ENCODE results near the gene PARP9.

Gene PARP9

DNA sequence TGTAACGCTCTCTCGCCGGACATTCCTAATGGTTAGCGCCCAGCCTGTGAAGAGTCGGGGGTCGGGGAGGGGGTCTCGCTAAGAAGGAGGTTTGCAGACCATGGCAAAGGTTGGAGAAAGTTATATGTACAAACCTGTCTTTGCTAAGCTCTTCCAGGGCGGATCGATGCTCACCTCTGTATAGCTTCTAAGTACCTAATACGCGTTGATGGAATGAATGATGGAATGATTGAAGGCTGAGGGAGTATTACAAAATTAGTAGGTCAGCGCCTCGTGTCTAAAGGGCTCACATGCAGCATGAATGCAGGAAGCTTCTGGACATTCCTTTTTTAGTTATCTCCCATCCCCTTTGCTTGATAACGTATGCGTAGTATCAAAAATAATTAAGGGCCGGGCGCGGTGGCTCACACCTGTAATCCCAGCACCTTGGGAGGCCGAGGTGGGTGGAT, 49.1 kb downstream of the PARP9 start:
- Histone ChIP-seq H3K36me3 (ENCODE audit: control insufficient read depth, insufficient read depth, low read length) (no peaks in the 10 kb centered on the region), H3K79me1 (ENCODE audit: low read length) (no peaks in the 10 kb centered on the region), H3K4me2 (ENCODE audit: low read length) (peak overlapping the region; percentile 58), H3K56ac (ENCODE audit: low read length) (peak overlapping the region; percentile 71), H3K9ac (ENCODE audit: low read length) (no peak overlapping the region), H4K8ac (ENCODE audit: low read depth, low read length) (no peak overlapping the region), H3K23ac (ENCODE audit: low read length) (no peak overlapping the region), H3K4me3 (ENCODE audit: low read length) (no peak overlapping the region), H3K27ac (ENCODE audit: low read depth, low read length) (no peak overlapping the region), H2AK5ac (ENCODE audit: low read length) (no peak overlapping the region), H2BK15ac (replicated peaks; ENCODE audit: low read depth) (no peak overlapping the region), H3K27me3 (ENCODE audit: insufficient read depth, low read length, poor library complexity) (no peaks in the 10 kb centered on the region), H4K5ac (ENCODE audit: low read length) (peak overlapping the region; percentile 33), H2BK5ac (ENCODE audit: low read length) (no peak overlapping the region), H3K4me1 (ENCODE audit: control insufficient read depth, low read depth, low read length) (no peaks in the 10 kb centered on the region), H3K79me2 (ENCODE audit: control insufficient read depth, insufficient read depth, low read length) (peaks cover 31% of the 10 kb centered on the region), H3K4ac (ENCODE audit: low read depth, low read length) (no peak overlapping the region), H3K18ac (ENCODE audit: low read length) (no peak overlapping the region), H2BK120ac (ENCODE audit: low read depth, low read length) (no peak overlapping the region)
- no peak for DNase-seq
- no CpG with 5 or more reads among the region's 19 CpGs for WGBS (ENCODE audit: extremely low coverage, insufficient coverage, low lambda C conversion rate)

DNA sequence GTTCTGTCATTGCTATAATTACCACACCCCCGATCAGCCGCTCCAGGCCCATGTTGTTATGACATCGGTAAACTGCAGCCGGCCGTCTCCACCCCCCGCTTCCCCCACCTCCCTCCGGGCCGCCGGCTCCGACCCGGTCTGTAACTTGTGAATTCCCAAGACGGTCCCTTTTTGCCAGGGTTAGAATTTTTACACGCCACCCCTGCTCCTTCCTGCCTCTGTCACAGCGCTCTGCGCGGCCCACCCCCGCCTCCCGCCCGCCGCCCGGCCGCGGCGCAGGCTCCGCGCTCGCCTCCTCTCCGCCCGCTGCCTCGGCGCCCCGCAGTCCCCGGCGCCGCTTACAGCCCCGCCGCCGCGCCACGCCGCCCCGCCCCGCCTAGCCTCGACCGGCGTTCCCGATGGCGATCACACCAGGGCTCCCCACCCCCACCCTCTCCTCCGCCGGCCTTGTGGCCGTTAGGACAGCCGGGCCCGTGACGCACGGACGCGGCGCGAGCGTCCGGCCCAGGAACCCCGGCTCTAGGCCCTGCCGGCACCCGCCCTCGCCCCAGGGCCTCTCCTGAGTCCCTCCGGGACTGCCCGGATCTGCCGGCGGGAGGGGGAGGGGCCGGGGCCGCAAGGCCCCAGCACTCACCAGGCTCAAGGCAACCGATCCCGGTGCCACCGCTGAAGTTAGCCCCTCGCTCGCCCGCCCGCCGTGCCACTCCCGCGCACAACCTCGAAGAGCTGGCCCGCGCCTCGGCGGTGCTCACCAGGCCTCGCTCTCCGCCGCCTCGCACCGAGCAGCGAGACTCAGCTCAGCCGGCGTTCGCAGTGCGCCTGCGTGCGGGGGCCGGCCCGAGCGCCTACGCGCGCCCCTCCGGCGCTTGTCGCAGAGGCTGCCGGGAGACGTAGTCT, 49.7 kb downstream of the PARP9 start, which contains the start of gene KPNA1:
Gene KPNA1, minus strand, starts transcription at position 817 of the 897 bp plus-strand sequence. CDS start 18,374 bp downstream, outside the sequence.
- H3K4me1 ChIP-seq (ENCODE audit: control insufficient read depth, low read depth, low read length), result no peaks in the 10 kb centered on the region
- no peak within 1 kb of the TSS for H3K23ac ChIP-seq (ENCODE audit: low read length)
- no peaks in the 10 kb centered on the region for H3K27me3 ChIP-seq (ENCODE audit: insufficient read depth, low read length, poor library complexity)
- peak within 1 kb of the TSS; percentile 99 for H3K27ac ChIP-seq (ENCODE audit: low read depth, low read length)
- peak within 1 kb of the TSS; percentile 39 for H3K4ac ChIP-seq (ENCODE audit: low read depth, low read length)
- peak within 1 kb of the TSS; percentile 90 for H2BK5ac ChIP-seq (ENCODE audit: low read length)
- no peak within 1 kb of the TSS for H2BK120ac ChIP-seq (ENCODE audit: low read depth, low read length)
- H3K18ac ChIP-seq (ENCODE audit: low read length), result peak within 1 kb of the TSS; percentile 97
- WGBS (ENCODE audit: extremely low coverage, insufficient coverage, low lambda C conversion rate), result no CpG with 5 or more reads among the region's 109 CpGs
- peaks cover 38% of the 10 kb centered on the region for H3K79me2 ChIP-seq (ENCODE audit: control insufficient read depth, insufficient read depth, low read length)
- peak within 1 kb of the TSS; percentile 94 for H3K4me3 ChIP-seq (ENCODE audit: low read length)
- no peaks in the 10 kb centered on the region for H3K36me3 ChIP-seq (ENCODE audit: control insufficient read depth, insufficient read depth, low read length)
- H3K9ac ChIP-seq (ENCODE audit: low read length), result peak within 1 kb of the TSS; percentile 93
- peak; percentile 93 for DNase-seq
- peak within 1 kb of the TSS; percentile 96 for H3K56ac ChIP-seq (ENCODE audit: low read length)
- no peaks in the 10 kb centered on the region for H3K79me1 ChIP-seq (ENCODE audit: low read length)
- H4K8ac ChIP-seq (ENCODE audit: low read depth, low read length), result no peak within 1 kb of the TSS
- H3K4me2 ChIP-seq (ENCODE audit: low read length), result peak within 1 kb of the TSS; percentile 58
- no peak within 1 kb of the TSS for H2BK15ac ChIP-seq (replicated peaks; ENCODE audit: low read depth)
- H4K5ac ChIP-seq (ENCODE audit: low read length), result peak within 1 kb of the TSS; percentile 33
- no peak within 1 kb of the TSS for H2AK5ac ChIP-seq (ENCODE audit: low read length)

DNA sequence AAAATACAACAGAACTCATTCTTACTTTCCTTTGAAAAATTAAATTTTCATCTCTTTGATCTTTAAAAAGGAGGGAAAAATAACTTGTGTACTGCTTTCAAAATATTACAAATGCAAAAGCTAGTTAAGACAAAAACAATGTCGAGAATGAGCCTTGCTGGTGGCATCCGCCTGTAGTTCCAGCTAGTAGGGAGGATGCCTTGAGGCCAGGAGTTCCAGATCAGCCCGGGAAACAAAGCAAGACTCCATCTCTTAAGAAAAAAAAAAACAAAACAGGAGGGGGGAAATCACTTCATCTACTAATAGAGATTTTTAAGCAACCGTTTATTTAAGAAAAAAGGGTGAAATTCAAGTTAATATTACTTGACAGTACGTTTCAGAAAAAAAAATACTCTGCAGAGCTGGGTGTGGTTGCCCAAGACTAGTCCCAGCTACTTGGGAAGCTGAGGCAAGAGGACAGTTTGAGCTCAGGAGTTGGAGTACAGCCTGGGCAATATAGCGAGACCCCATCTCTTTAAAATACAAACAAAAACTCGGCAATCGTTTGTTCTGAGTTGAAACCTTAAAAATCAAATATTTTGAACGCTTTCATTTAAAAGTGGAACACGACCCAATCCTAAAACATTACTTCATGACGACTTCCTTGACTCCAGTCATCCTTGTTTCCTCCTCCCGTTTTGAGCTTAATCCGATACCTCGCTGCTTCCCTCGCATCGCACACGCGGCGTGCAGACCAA, 50.5 kb downstream of the PARP9 start:
- H2BK5ac ChIP-seq (ENCODE audit: low read length), result no peak overlapping the region
- H3K23ac ChIP-seq (ENCODE audit: low read length), result peak overlapping the region; percentile 35
- H4K5ac ChIP-seq (ENCODE audit: low read length), result no peak overlapping the region
- H3K79me1 ChIP-seq (ENCODE audit: low read length), result no peaks in the 10 kb centered on the region
- no peak overlapping the region for H2BK15ac ChIP-seq (replicated peaks; ENCODE audit: low read depth)
- peak overlapping the region; percentile 99 for H3K27ac ChIP-seq (ENCODE audit: low read depth, low read length)
- H3K79me2 ChIP-seq (ENCODE audit: control insufficient read depth, insufficient read depth, low read length), result peaks cover 45% of the 10 kb centered on the region
- H3K27me3 ChIP-seq (ENCODE audit: insufficient read depth, low read length, poor library complexity), result no peaks in the 10 kb centered on the region
- H3K18ac ChIP-seq (ENCODE audit: low read length), result peak overlapping the region; percentile 97
- no peaks in the 10 kb centered on the region for H3K36me3 ChIP-seq (ENCODE audit: control insufficient read depth, insufficient read depth, low read length)
- DNase-seq, result peak; percentile 72
- no peak overlapping the region for H3K4ac ChIP-seq (ENCODE audit: low read depth, low read length)
- peak overlapping the region; percentile 55 for H3K4me2 ChIP-seq (ENCODE audit: low read length)
- peak overlapping the region; percentile 93 for H3K9ac ChIP-seq (ENCODE audit: low read length)
- no peak overlapping the region for H2BK120ac ChIP-seq (ENCODE audit: low read depth, low read length)
- WGBS (ENCODE audit: extremely low coverage, insufficient coverage, low lambda C conversion rate), result no CpG with 5 or more reads among the region's 19 CpGs
- peak overlapping the region; percentile 94 for H3K4me3 ChIP-seq (ENCODE audit: low read length)
- no peak overlapping the region for H4K8ac ChIP-seq (ENCODE audit: low read depth, low read length)
- H2AK5ac ChIP-seq (ENCODE audit: low read length), result no peak overlapping the region
- H3K56ac ChIP-seq (ENCODE audit: low read length), result peak overlapping the region; percentile 96
- H3K4me1 ChIP-seq (ENCODE audit: control insufficient read depth, low read depth, low read length), result no peaks in the 10 kb centered on the region

DNA sequence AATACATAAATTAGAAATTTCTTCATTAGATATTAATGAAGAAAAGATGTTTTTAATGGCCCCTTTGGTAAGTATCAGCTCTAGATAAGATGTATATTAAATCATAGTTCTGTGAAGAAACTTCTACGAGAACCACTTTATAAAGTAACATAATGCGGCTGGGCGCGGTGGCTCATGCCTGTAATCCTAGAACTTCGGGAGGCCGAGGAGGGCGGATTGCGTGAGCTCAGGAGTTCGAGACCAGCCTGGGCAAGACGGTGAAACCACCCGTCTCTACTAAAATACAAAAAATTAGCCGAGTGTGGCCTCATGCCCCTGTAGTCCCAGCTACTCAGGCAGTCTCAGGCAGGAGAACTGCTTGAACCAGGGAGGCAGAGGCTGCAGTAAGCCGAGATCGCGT, 51.8 kb downstream of the PARP9 start:
- H3K56ac ChIP-seq (ENCODE audit: low read length), result no peak overlapping the region
- no peak overlapping the region for H3K27ac ChIP-seq (ENCODE audit: low read depth, low read length)
- H3K79me1 ChIP-seq (ENCODE audit: low read length), result peaks cover 2% of the 10 kb centered on the region
- H4K8ac ChIP-seq (ENCODE audit: low read depth, low read length), result no peak overlapping the region
- no CpG with 5 or more reads among the region's 15 CpGs for WGBS (ENCODE audit: extremely low coverage, insufficient coverage, low lambda C conversion rate)
- H3K18ac ChIP-seq (ENCODE audit: low read length), result no peak overlapping the region
- DNase-seq, result no peak
- peaks cover 51% of the 10 kb centered on the region for H3K79me2 ChIP-seq (ENCODE audit: control insufficient read depth, insufficient read depth, low read length)
- no peak overlapping the region for H2BK120ac ChIP-seq (ENCODE audit: low read depth, low read length)
- H3K4me2 ChIP-seq (ENCODE audit: low read length), result no peak overlapping the region
- no peak overlapping the region for H2BK15ac ChIP-seq (replicated peaks; ENCODE audit: low read depth)
- no peak overlapping the region for H4K5ac ChIP-seq (ENCODE audit: low read length)
- H2BK5ac ChIP-seq (ENCODE audit: low read length), result no peak overlapping the region
- no peaks in the 10 kb centered on the region for H3K4me1 ChIP-seq (ENCODE audit: control insufficient read depth, low read depth, low read length)
- H3K23ac ChIP-seq (ENCODE audit: low read length), result no peak overlapping the region
- H3K9ac ChIP-seq (ENCODE audit: low read length), result peak overlapping the region; percentile 4
- H3K4ac ChIP-seq (ENCODE audit: low read depth, low read length), result no peak overlapping the region
- no peak overlapping the region for H2AK5ac ChIP-seq (ENCODE audit: low read length)
- no peaks in the 10 kb centered on the region for H3K36me3 ChIP-seq (ENCODE audit: control insufficient read depth, insufficient read depth, low read length)
- no peak overlapping the region for H3K4me3 ChIP-seq (ENCODE audit: low read length)
- H3K27me3 ChIP-seq (ENCODE audit: insufficient read depth, low read length, poor library complexity), result no peaks in the 10 kb centered on the region

DNA sequence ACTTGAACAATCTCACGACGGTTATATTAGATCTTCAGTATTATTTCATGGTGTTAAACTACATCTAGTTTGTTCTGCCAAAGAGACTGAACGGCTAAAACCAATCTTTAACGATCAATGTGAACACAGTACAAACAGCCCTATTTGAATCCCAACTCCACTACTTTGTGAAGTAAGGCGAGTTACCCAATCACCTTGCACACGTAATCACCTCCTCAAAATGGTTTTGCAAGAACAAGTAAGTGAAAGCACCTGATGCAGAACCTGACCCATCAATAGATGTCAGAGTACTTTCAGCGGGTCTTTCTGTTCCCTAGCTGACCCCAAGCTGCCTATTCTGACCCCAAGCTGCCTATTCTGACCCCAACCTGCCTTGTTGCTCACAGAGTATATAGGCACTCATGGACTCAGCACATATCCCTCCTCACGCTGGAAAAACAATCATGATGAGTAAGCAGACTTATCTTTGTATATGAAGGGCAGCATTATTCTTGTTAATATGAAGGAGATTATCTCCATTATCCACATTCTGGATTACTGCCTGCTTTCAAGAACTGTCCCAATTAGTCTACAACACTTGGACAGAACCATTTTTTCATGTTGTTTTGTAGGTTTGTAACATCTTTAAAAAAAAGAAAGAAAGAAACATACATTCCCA, 53.1 kb downstream of the PARP9 start:
- H2BK5ac ChIP-seq (ENCODE audit: low read length), result no peak overlapping the region
- H4K5ac ChIP-seq (ENCODE audit: low read length), result no peak overlapping the region
- H2BK120ac ChIP-seq (ENCODE audit: low read depth, low read length), result no peak overlapping the region
- WGBS (ENCODE audit: extremely low coverage, insufficient coverage, low lambda C conversion rate), result no CpG with 5 or more reads among the region's 8 CpGs
- no peak overlapping the region for H3K4me2 ChIP-seq (ENCODE audit: low read length)
- no peak overlapping the region for H3K4ac ChIP-seq (ENCODE audit: low read depth, low read length)
- no peak overlapping the region for H3K4me3 ChIP-seq (ENCODE audit: low read length)
- H3K27me3 ChIP-seq (ENCODE audit: insufficient read depth, low read length, poor library complexity), result no peaks in the 10 kb centered on the region
- H3K9ac ChIP-seq (ENCODE audit: low read length), result no peak overlapping the region
- no peaks in the 10 kb centered on the region for H3K36me3 ChIP-seq (ENCODE audit: control insufficient read depth, insufficient read depth, low read length)
- no peak overlapping the region for H3K23ac ChIP-seq (ENCODE audit: low read length)
- no peak for DNase-seq
- H2BK15ac ChIP-seq (replicated peaks; ENCODE audit: low read depth), result no peak overlapping the region
- no peak overlapping the region for H4K8ac ChIP-seq (ENCODE audit: low read depth, low read length)
- no peak overlapping the region for H3K27ac ChIP-seq (ENCODE audit: low read depth, low read length)
- H3K4me1 ChIP-seq (ENCODE audit: control insufficient read depth, low read depth, low read length), result no peaks in the 10 kb centered on the region
- H3K56ac ChIP-seq (ENCODE audit: low read length), result no peak overlapping the region
- H3K79me2 ChIP-seq (ENCODE audit: control insufficient read depth, insufficient read depth, low read length), result peaks cover 57% of the 10 kb centered on the region
- peaks cover 2% of the 10 kb centered on the region for H3K79me1 ChIP-seq (ENCODE audit: low read length)
- H3K18ac ChIP-seq (ENCODE audit: low read length), result no peak overlapping the region
- no peak overlapping the region for H2AK5ac ChIP-seq (ENCODE audit: low read length)

Measured in mesendoderm (in vitro differentiated cells).